ENCODE measurements around the gene SHISA7.
"Not testable (repeated sequence)": the region's sequence is repeated elsewhere in the genome, so short reads cannot be mapped to it uniquely, and the experiment has no call there.

Gene SHISA7

GRCh38 chr19:55447421-55448174 is 4.5 kb upstream of the SHISA7 start:
- DNase-seq (ENCODE audit: low read depth in 2 of 2) = no peak

DNA sequence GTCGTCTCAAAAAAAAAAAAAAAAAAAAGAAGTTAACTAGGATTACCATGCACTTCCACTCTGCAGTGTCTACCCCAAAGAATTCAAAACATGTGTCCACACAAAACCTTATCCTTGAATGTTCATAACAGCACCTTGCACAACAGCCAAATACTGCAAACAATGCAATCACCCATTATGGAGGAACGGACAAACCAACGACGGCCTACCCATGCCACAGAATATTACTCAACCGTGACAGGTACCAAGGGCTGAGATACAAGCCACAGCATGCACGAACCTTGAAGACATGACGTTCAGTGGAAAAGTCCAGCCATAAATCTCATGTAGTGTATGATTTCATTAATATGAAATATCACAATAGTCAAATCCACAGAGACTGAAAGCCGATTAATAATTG is 3.0 kb upstream of the SHISA7 start:
- no peak for DNase-seq (ENCODE audit: low read depth in 2 of 2)

GRCh38 chr19:55444646-55445045 is 1.5 kb upstream of the SHISA7 start:
- no peak for DNase-seq (ENCODE audit: low read depth in 2 of 2)

- no peak for DNase-seq (ENCODE audit: low read depth in 2 of 2)
These were observed 852 bp upstream of the SHISA7 start for GRCh38 chr19:55443824-55444480.

- no peak for DNase-seq (ENCODE audit: low read depth in 2 of 2)
These were observed 633 bp downstream of the SHISA7 start for GRCh38 chr19:55442372-55442961.

GRCh38 chr19:55441692-55442321 is 1.3 kb downstream of the SHISA7 start:
- no peak for DNase-seq (ENCODE audit: low read depth in 2 of 2)

DNA sequence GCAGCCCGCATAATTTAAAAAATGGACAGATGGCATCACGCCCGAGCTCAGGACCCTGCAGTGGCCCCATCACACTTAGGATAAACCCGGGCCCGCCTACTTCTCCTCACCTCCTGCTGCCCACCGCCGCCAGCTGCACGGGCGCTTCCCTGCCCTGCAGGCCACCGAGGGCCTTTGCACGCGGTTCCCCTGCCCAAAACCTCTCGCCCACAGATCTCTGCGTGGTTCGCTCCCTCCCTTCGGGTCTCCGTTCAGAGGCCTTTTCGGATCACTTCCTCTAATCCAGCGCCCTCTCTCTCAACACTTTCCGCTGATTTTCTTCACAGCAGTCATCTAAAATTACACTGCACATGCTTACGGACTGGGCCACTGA is 1.8 kb downstream of the SHISA7 start:
- DNase-seq (ENCODE audit: low read depth in 2 of 2) = no peak

- no peak for DNase-seq (ENCODE audit: low read depth in 2 of 2)
These were observed 2.5 kb downstream of the SHISA7 start for GRCh38 chr19:55440411-55441105.

DNA sequence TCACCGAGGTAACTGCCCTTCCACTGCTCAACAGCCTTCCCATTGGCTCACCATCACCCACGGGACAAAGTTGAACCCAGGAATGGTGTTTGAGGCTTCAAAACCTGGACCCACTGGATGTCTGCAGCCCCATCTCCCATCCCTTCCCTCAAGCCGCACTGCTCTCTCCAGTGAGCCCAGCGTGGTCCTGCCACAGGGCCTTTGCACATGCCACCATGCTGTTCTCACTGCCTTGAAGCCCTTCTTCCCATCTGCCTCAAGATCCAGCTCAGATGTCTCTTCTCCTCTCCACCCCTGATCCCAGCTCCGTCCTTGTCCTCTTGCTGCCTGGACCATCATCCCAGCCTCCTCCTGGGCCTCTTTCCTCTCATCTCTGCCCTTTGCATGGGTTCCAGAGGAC is 4.0 kb downstream of the SHISA7 start:
- DNase-seq (ENCODE audit: low read depth in 2 of 2) = no peak

- DNase-seq (ENCODE audit: low read depth in 2 of 2) = no peak
These were observed 5.7 kb downstream of the SHISA7 start for GRCh38 chr19:55437410-55437809.

DNA sequence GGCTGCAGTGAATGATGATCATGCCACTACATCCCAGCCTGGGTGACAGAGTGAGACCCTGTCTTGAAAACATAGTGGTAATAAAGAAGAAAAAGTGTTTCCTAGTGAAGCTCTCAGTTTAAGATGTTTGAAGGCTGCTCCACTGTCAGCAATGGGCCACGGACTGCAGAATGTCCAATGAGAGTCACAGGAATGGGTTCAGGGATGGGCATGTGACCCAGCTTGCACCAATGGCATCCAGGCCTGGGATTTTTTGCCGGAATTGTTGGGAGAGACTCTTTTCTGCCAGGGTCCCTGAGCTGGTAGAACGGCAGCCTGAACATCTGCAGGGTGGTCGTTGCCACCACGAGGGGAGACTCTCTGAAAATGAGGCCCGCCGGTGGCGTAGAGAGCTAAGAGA is 6.3 kb downstream of the SHISA7 start:
- no peak for DNase-seq (ENCODE audit: low read depth in 2 of 2)

DNA sequence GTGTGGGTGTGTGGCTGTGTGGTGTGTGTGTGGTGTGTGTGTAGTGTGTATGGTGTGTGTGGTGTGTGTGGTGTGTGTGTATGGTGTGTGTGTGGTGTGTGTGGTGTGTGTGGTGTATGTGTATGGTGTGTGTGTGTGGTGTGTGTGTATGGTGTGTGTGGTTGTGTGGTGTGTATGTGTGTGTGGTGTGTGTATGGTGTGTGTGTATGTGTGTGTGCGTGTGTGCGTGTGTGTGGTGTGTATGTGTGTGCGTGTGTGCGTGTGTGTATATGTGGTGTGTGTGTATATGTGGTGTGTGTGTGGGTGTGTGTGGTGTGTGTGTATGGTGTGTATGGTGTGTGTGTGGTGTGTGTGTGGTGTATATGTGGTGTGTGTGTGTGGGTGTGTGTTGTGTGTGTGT is 8.1 kb downstream of the SHISA7 start:
- DNase-seq (ENCODE audit: low read depth in 2 of 2) = no peak

GRCh38 chr19:55434356-55434919 is 8.7 kb downstream of the SHISA7 start:
- DNase-seq (ENCODE audit: low read depth in 2 of 2) = no peak

DNA sequence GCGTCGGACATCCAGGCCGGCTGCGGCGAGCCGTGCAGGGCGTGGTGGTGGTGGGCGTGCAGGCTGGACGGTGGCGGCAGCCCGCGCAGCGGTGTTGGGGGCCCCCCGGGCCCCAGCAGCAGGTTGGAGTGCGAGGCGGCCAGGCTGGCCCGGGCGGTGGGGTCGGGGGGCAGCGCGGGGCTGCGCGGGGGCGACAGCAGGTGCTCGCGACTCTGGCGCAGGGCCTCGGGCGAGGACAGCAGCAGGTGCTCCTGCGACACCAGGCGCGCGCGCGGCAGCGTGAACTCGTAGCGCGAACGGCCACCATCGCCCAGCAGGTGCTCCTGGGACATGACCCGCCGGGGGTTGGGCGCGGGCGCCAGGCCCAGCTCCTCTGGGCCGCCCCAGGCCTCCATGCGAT is 9.8 kb downstream of the SHISA7 start:
- no peak for DNase-seq (ENCODE audit: low read depth in 2 of 2)

DNA sequence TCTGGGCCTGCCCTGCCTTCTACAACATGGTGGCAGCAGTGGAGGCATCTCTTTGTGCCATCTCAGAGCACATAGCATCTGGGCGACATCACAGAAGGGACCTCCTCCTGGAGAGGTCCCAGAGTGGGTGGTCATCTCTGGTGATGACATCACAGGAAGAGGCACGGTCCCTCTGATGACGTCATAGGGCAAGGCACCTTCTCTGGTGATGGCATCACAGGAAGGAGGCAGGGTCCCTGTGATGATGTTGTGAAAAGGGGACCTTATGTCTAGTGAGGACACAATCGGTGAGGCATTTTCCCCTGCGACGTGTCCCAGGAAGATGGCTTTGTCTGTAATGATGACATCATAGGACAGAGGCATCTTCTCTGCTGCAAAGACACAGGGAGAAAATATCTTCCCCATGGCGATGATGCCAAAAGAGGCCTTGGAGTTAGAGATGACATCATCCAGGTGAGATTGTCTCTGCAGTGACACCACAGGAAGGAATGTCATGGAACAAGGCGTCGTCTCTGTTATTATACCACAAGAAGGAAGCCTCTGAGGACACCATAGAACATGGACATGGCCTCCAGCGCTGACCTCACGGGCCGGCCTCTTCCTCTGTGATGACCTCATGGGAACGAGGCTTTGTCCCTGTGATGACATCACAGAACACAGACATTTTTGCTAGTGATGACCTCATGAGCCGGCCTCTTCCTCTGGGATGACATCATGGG is 10.7 kb downstream of the SHISA7 start:
- DNase-seq (ENCODE audit: low read depth in 2 of 2) = no peak

GRCh38 chr19:55431183-55431582 is 11.9 kb downstream of the SHISA7 start:
- DNase-seq (ENCODE audit: low read depth in 2 of 2) = no peak

DNA sequence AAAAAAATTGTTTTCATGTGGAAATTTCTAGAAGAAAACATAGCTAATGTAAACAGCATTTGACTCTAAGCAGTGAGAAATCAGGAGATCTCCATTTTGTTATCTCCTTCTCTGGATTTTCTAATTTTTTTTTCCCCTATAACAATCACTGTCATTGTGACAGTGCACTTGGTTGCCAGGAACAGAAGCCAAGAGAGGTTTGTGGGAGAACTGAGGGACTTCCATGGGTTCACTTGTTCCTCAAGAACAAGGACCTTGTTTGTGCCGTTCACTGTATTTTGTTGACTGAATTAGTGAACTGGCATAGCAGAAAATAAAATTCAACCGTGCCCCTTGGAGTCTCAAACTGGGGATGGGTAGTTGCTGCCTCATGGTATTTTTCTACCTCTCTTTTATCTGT is 17.1 kb downstream of the SHISA7 start:
- DNase-seq (ENCODE audit: low read depth in 2 of 2) = no peak

GRCh38 chr19:55424518-55424917 is 18.6 kb downstream of the SHISA7 start:
- no peak for DNase-seq (ENCODE audit: low read depth in 2 of 2)

DNA sequence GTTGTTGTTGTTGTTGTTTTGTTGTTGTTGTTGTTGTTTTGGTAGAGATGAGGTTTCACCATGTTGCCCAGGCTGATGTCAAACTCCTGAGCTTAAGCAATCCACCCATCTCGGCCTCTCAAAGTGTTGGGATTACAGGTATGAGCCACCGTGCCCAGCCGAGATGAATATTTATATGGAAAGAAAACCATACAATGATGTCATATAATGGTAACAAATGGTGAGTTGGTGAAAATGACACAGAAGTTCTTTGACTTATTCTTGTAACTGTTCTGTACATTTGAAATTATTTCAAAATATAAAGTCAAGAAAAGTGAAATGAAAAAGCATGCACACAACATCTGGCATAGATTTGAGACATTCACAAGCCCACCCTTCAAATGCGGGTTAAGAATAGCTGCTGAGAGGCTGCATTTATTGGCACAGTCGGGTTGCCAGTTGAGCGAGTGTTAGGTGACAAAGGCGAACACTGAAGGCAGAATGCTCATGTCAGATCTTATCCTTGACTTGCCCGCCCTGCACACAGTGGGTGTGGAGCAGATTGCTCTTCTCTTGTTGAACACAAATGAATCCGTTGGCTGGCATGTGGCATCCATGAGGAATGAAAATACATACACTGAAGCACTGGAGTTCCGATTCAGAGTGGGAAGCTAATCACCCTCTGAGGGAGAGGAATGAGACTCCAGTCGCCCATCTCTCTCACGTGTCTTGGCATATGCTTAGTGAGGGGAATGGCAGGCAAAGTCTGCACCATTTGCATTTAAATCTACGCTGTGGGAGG is 19.7 kb downstream of the SHISA7 start:
- DNase-seq (ENCODE audit: low read depth in 2 of 2) = no peak

GRCh38 chr19:55421281-55421680 is 21.8 kb downstream of the SHISA7 start:
- not testable (repeated sequence) for DNase-seq (ENCODE audit: low read depth in 2 of 2)

Data from stimulated activated CD8-positive, alpha-beta memory T cell treated with anti-CD3 and anti-CD28 coated beads, Interleukin-15, amount 100 ng/mL, for 4 hours (primary cell).